ENCODE data around the gene GTSE1. TPM values are rescaled to one million over a fixed set of nuclear protein-coding genes. Genes with fewer than 3 reads are reported as not detected.

The GTSE1 gene
- polyA plus RNA-seq, 1 donor (not counting 4 experiments of a cell fraction or from before 2014, with no cell fraction given), result 4.7 TPM

DNA sequence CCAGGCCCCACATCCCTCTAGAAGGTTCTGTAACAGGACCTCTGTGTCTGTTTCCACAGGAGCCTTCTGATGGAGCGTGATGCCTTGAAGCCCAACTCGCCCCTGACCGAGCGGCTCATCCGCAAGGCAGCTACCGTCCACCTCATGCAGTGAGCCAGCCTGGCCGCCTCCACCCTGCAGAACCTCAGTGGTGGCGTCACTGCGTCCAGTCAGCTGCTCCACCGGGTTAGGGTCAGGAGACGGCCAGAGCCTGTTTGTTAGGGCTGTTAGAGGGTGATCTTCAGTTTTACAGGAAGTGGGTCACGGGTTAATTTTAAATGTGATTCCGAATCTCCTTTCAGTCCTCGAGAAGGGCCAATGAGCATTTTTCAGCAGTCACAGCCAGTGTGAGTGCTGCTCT, 3.9 kb upstream of the GTSE1 start:
- dilution Hi-C loops (cut with MboI; ENCODE audit: extremely low pct_ligation_motif_present, low sequenced_read_pairs), result no loop called here

DNA sequence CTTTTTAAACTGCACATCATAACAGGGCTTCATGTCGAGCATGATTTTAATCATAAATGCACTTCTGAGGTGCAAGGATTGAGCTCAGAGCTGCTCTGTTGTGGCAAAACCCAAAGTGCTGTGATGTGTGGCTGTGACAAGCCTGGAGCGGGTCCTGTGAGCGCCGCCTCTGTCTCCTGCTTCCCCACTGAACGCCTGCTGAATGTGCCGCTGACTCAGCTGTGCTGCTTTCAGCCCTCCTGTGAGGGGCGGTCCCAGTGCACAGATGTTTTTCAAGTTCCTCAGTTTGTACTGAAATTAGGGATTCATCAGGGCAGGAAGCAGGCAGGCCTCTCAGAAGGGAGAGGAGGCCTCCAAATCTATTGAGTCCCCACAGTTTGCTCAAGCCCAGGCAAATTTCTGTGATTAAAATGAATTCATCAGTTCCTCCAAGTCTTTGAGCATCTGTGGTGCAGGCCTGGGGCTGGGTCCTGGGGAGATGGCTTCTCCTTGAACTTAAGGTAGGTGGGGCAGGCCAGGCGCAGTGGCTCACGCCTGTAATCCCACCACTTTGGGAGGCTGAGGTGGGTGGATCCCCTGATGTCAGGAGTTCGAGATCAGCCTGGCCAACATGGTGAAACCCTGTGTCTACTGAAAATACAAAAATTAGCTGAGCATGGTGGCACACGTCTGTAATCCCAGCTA, 3.0 kb upstream of the GTSE1 start:
- no peaks in the 10 kb centered on the region for H3K9me3 ChIP-seq (ENCODE audit: control insufficient read depth, low read depth, low read length)
- no peak overlapping the region for H3K4me3 ChIP-seq (ENCODE audit: control insufficient read depth in 2 of 3, extremely low read depth in 1 of 3, insufficient read depth in 2 of 3, low read depth in 1 of 3, low read length in 3 of 3)
- no peak overlapping the region for H3K4me2 ChIP-seq (ENCODE audit: control insufficient read depth, extremely low read depth, insufficient read depth, low read depth, low read length)
- no peaks in the 10 kb centered on the region for H3K9me1 ChIP-seq (ENCODE audit: control insufficient read depth, extremely low read depth, insufficient read depth, low read length)
- no peak overlapping the region for H3K9ac ChIP-seq (ENCODE audit: control insufficient read depth, extremely low read depth, insufficient read depth, low read length)
- DNase-seq (ENCODE audit: low read depth, low spot score) (no peak), FAIRE-seq (no peak)
- H2AFZ ChIP-seq (ENCODE audit: control insufficient read depth, low read length), result no peak overlapping the region
- TF ChIP-seq EZH2 (IDR thresholded peaks at IDR 0.05; ENCODE audit: low read length) (no peak), CTCF (optimal IDR thresholded peaks at IDR 0.05 in 1 of 3, IDR thresholded peaks at IDR 0.05 in 1 of 3, conservative IDR thresholded peaks at IDR 0.05 in 1 of 3; ENCODE audit: extremely low read depth in 1 of 3, insufficient read depth in 2 of 3, low read length in 3 of 3) (no peak)
- peaks cover 20% of the 10 kb centered on the region for H3K4me1 ChIP-seq (ENCODE audit: control insufficient read depth, extremely low read depth, insufficient read depth, low read length)
- no peak overlapping the region for H3K27ac ChIP-seq (ENCODE audit: control insufficient read depth, insufficient read depth, low read length)
- H3K79me2 ChIP-seq (ENCODE audit: control insufficient read depth, insufficient read depth, low read length), result peaks cover 14% of the 10 kb centered on the region
- H3K36me3 ChIP-seq (ENCODE audit: control insufficient read depth in 2 of 2, extremely low read depth in 1 of 2, insufficient read depth in 2 of 2, low read length in 2 of 2), result peaks cover 6 to 8% of the 10 kb centered on the region in 2 experiments
- peaks cover 4% of the 10 kb centered on the region for H3K27me3 ChIP-seq (ENCODE audit: control insufficient read depth, extremely low read depth, insufficient read depth, low read length)
- no peaks in the 10 kb centered on the region for H4K20me1 ChIP-seq (ENCODE audit: control insufficient read depth, extremely low read depth, insufficient read depth, low read length)
- dilution Hi-C loops (cut with MboI; ENCODE audit: extremely low pct_ligation_motif_present, low sequenced_read_pairs), result no loop called here

More for the DNA sequence above, 3.9 kb upstream of the GTSE1 start:
- Histone ChIP-seq H3K9ac (ENCODE audit: control insufficient read depth, extremely low read depth, insufficient read depth, low read length) (no peak overlapping the region), H3K79me2 (ENCODE audit: control insufficient read depth, insufficient read depth, low read length) (peaks cover 8% of the 10 kb centered on the region), H2AFZ (ENCODE audit: control insufficient read depth, low read length) (no peak overlapping the region), H3K4me1 (ENCODE audit: control insufficient read depth, extremely low read depth, insufficient read depth, low read length) (peaks cover 17% of the 10 kb centered on the region), H3K27me3 (ENCODE audit: control insufficient read depth, extremely low read depth, insufficient read depth, low read length) (peaks cover 4% of the 10 kb centered on the region), H3K4me3 (ENCODE audit: control insufficient read depth in 2 of 3, extremely low read depth in 1 of 3, insufficient read depth in 2 of 3, low read depth in 1 of 3, low read length in 3 of 3) (no peak overlapping the region), H3K9me3 (ENCODE audit: control insufficient read depth, low read depth, low read length) (no peaks in the 10 kb centered on the region), H3K4me2 (ENCODE audit: control insufficient read depth, extremely low read depth, insufficient read depth, low read depth, low read length) (no peak overlapping the region), H4K20me1 (ENCODE audit: control insufficient read depth, extremely low read depth, insufficient read depth, low read length) (no peaks in the 10 kb centered on the region), H3K27ac (ENCODE audit: control insufficient read depth, insufficient read depth, low read length) (no peak overlapping the region), H3K9me1 (ENCODE audit: control insufficient read depth, extremely low read depth, insufficient read depth, low read length) (no peaks in the 10 kb centered on the region), H3K36me3 (ENCODE audit: control insufficient read depth in 2 of 2, extremely low read depth in 1 of 2, insufficient read depth in 2 of 2, low read length in 2 of 2) (peaks cover 3 to 8% of the 10 kb centered on the region in 2 experiments)
- DNase-seq (ENCODE audit: low read depth, low spot score) (no peak), FAIRE-seq (no peak)
- TF ChIP-seq CTCF (optimal IDR thresholded peaks at IDR 0.05 in 1 of 3, IDR thresholded peaks at IDR 0.05 in 1 of 3, conservative IDR thresholded peaks at IDR 0.05 in 1 of 3; ENCODE audit: extremely low read depth in 1 of 3, insufficient read depth in 2 of 3, low read length in 3 of 3) (no peak), EZH2 (IDR thresholded peaks at IDR 0.05; ENCODE audit: low read length) (no peak)
